Tongue (tissue), 2 donors: ENCODE measurements around the gene SDF2L1. TPM values are rescaled to one million over a fixed set of nuclear protein-coding genes. Genes with fewer than 3 reads are reported as not detected.
A peak's percentile ranks its signal among the peaks of the same experiment; 100 is the strongest.
"Not testable (repeated sequence)": the region's sequence is repeated elsewhere in the genome, so short reads cannot be mapped to it uniquely, and the experiment has no call there.

Experiments used
- DNase-seq: peaks from one replicate; pipeline ENCODE4 v3.0.0-alpha.2; 2015
- total RNA-seq: library from RNA; depleted of rRNA; stranded (reverse); fragments of >200 nt; gene quantifications from one replicate; pipeline ENCODE4 v1.2.3, GENCODE V29; 2014

SDF2L1 gene, protein sequence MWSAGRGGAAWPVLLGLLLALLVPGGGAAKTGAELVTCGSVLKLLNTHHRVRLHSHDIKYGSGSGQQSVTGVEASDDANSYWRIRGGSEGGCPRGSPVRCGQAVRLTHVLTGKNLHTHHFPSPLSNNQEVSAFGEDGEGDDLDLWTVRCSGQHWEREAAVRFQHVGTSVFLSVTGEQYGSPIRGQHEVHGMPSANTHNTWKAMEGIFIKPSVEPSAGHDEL
- 15.5 TPM for total RNA-seq

DNA sequence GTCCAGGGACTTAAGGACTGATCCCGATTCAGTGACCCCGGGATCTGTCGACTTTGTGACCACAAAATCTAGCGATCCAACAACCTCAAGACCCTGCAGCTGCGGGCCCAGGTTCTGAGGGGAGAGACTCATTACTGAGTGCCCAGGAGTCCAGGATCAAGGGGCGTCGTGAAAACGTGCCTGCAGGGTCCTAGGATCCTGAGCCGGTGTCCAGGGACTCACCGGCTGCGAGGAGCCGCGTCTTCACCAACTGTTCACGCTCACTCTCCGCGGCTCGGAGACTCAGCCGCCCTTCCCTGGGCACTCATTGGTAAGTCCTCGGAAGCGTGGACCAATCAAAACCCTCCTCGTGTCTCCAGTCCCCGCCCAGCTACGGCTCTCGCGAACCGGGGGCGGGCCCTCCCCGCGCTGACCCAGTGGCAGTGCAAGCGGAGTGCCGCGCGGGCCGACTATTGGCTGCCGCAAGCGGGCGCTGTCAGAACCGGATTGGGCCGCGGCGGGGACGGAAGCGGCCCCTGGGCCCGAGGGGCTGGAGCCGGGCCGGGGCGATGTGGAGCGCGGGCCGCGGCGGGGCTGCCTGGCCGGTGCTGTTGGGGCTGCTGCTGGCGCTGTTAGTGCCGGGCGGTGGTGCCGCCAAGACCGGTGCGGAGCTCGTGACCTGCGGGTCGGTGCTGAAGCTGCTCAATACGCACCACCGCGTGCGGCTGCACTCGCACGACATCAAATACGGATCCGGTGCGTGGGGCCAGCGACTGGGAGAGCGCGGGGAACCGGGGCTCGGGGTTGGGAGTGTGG lies at the start of gene SDF2L1:
SDF2L1 (plus strand) TSS at position 514 of the 795 bp plus-strand sequence; CDS start at position 549, 35 bp downstream.
- DNase-seq = peak; percentile 99

DNA sequence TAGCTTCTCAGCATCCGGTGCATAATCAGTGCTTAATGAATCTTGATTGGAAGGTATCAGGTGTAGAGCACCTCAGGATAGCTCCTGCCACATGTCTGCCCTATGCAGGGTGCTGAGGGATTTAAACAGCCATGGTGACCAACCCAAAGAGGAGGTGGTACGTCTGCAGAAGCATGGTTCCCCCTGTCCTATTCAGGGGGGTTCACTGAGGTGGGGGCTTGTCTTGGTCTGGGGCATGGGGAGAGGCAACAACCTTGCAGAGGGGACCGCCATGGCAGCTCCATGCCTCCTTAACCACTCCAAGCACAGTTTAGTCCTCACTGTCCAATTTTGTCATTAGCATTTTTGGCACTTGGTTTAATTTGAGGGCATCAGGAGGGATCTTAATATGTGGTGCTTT lies 49.7 kb upstream of the SDF2L1 start:
- no peak for DNase-seq

DNA sequence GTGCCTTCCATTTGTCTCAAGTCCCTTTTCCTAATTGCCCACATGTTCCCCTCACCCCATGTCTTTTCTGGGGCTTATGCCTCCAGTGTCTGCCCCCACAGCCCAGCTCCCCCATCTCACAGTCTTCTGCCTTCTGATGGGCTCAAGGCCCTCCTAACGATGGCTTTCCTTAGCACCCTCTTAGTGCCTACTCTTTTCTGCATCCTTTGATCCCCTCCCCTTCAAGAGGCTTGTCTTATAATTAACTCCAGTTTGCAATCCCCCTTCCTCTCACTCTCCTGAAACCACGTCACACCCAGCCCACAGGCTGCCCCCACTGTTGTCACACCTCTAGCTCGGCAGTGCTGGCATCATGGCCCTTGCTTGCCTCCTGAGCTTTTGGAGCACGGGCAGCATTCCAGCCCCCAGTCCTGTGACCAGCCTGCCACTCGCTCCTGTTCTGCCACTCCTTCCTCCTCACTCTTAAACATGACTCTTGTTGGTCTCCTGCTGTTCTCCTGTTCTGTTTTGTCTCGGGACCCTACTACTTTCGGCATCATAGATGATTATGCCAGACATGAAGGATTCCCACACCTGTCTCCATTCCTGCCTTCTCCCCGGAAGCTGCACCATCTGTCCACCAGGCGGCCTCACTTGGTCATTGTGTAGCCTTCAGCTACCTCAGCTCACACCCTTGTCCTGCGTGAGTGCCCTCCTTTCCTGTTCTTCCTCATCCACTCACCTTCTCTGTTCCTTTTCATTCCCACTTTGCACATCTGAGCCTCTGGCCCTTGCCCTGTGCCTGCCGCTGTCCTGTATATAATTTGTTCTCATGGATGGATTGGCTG lies 48.5 kb upstream of the SDF2L1 start:
- no peak for DNase-seq

DNA sequence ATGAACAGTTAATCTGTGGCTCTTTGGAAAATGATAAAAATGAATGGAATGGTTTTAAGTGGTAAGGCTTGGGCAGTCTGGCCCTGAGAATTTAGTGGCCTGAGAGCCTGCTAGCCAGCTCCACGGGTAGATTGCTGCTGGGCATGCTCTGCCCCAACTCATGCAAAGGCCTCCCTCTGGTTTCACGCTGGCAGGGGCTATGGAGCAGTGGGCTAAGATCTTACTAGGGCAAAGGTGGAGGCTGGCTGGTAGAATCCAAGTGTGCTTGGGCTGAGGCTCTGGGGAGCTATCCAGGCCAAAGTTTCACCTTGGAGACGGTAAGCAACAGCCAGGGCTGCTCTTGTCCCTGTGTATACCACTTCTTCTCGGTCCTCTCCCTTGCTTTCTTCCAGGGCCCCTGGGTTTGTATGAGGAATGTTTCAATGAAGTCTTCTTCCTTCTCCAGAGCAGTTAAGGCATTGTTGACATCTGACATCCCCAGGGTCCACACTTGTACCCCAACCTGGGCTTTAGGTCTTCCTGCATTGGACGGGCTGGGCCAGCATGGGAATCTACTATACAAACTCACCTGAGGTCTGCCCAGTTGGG lies 47.1 kb upstream of the SDF2L1 start:
- DNase-seq = no peak

DNA sequence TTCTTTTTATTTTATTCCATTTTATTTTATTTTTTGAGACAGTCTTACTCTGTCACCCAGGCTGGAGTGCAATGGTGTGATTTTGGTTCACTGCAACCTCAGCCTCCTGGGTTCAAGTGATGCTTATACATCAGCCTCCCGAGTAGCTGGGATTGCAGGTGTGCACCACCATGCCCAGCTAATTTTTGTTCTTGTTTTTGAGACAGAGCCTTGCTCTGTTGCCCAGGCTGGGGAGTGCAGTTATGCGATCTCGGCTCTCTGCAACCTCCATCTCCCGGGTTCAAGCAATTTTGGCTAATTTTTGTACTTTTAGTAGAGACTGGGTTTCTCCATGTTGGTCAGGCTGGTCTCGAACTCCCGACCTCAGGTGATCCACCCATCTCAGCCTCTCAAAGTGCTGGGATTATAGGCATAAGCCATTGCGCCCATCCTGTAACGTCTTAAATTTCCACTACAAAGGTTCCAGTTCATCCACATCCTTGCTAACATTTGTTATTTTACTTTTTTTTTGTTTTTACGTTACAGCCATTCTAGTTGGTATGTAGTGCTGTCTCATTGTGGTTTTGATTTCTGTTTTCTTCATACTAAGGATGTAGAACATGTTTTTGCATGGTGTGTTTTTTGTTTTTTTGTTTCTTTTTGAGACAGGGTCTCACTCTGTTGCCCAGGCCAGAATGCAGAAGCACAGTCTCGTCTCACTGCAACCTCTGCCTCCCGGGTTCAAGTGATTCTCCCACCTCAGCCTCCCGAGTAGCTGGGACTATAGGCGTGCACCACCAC lies 45.6 kb upstream of the SDF2L1 start:
- not testable (repeated sequence) for DNase-seq

DNA sequence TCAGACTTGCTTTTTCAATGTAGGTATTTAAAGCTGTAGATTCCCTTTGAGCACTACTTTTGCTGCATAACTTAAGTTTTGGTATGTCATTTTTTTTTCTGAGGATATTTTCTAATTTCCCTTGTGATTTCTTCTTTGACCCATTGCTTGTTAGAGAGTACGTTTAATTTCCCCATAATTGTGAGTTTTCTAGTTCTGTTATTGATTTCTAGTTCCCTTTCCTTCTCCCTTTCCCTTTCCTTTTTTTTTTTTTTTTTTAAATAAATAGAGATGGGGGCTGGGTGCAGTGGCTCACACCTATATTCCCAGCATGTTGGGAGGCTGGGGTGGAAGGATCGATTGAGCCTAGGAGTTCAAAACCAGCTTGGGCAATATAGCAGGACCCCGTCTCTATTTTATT lies 43.8 kb upstream of the SDF2L1 start:
- DNase-seq = no peak

DNA sequence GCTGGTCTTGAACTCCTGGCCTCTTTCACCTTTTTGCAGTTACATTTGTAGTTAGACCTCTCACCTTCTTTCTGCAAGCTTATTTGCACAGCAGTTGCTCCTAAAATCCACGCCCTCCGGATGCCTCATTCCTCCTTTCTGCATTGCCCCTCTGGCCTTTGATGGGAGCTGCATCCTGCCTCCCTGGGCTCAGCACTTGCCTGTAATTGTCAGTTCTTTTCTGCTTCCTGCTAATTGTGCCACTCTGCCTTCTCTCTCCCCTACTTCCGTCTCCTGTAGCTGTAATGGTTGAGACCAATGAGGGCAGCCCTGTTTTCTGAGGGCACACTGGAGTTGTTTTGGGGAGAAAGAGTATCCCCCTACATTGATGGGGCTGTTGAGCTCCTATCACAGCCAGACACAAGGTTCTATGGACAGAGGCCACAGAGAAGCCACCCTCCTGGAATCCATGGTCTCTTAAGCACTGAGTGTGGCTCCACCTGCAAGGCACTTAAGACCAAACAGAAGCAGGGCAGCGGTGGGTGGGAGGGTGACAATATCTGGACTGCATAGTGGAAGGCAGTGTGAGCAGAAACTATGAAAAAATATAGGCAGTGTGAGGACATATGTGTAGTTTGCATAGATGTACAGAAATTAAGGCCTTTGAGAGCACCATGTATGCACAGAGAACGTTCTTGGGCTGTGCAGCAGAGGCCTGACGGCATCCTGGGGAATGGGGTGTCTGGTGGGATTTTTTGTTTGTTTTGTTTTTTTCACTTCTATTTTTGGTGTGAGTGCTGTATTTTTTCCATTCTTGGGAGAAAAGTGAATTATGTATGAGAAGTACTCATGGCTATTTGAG lies 42.8 kb upstream of the SDF2L1 start:
- DNase-seq = no peak

DNA sequence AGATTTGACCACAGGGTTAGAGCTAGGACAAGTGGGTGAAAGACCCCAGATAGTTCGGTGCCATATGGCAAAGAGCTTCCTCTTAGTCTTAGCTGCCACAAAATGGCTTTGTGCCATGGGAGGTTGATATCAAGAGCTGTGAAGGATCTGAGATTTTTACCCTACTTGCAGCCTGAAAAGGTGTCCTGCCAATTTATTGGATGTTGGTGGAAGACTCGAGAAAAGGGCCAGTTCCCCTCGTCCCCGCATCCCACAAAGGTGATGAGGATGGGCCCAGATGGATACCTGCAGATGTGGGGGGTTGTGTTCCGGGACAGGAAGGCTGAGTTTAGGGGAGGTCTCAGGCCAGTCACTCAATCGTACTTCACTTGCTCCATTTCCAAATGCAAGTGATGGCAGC lies 39.5 kb upstream of the SDF2L1 start:
- DNase-seq = no peak

DNA sequence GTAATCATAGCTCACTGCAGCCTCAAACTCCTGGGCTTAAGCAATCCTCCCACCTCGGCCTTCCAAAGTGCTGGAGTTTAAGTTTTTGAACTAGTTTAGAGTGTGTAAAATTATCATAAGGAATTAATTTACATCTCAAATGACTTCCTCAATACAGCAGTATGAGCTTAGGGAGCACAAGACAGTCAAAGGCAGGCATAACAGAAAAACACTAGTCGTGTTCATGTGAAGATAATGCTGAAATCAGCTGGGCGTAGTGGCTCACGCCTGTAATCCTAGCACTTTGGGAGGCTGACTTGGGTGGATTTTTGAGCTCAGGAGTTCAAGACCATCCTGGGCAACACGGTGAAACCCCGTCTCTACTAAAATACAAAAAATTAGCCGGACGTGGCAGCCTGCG lies 38.1 kb upstream of the SDF2L1 start:
- no peak for DNase-seq

DNA sequence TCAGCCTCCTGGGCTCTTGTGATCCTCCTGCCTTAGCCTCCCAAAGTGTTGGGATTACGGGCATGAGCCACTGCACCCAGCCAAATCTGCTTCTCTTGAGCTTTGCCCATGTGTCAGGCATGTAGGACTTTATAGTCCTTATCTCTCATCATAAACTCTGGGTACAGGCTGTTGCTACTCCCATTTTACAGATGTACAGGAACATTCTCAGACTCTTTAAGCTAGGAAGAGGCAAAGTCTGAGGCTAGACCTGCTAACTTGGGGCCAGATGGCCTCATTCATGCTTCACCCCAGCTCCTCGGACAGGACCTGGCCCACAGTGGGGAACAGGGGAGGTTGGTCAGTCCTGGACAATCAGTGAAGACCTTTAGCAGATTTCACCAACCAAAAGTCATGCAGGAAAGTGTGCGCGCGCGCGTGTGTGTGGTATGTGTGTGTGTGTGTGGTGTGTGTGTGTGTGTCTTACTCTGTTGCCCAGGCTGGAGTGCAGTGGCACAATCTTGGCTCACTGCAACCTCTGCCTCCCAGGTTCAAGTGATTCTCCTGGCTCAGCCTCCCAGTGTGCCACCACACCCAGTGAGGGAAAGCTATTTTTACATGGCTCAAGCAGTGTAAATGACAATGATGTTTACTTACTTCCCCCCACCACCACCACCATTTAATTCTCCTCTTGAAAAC lies 36.1 kb upstream of the SDF2L1 start:
- no peak for DNase-seq

DNA sequence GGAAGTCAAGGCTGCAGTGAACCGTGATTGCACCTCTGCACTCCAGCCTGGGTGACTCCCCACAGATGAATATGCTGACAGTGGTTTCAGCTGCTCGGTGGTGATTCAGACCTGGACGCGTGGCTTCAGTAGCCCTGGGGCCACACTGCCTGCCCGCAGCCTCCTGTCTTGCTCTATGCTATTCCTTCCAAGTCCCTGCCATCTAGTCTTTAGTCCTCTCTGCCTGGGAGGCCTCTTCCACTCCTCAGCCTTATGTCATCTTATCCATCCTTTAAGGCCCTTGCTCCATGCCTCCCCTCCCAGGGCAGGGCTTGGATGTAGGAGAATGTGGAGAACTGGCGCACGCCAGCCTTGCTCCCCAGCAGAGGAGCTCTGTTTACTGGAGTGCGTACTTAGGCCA lies 35.3 kb upstream of the SDF2L1 start:
- DNase-seq = no peak

DNA sequence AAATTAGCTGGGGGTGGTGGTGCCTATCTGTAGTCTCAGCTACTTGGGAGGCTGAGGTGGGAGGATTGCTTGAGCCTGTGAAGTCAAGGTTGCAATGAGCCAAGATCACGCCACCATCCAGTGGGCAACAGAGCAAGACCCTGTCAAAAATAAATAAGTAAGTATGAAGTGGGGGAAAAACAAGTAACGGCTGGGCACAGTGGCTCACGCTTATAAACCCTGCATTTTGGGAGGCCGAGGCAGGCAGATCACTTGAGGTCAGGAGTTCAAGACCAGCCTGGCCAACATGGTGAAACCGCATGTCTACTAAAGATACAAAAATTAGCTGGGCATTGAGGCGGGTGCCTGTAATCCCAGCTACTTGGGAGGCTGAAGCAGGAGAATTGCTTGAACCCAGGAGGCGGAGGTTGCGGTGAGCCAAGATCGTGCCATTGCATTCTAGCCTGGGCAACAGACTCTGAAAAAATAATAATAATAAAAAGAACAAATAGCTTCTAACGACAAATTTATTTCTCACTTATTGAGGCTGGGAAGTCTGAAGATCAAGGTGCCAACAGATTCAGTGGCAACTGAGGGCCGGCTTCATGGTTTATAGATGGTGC lies 32.4 kb upstream of the SDF2L1 start:
- DNase-seq = not testable (repeated sequence)

DNA sequence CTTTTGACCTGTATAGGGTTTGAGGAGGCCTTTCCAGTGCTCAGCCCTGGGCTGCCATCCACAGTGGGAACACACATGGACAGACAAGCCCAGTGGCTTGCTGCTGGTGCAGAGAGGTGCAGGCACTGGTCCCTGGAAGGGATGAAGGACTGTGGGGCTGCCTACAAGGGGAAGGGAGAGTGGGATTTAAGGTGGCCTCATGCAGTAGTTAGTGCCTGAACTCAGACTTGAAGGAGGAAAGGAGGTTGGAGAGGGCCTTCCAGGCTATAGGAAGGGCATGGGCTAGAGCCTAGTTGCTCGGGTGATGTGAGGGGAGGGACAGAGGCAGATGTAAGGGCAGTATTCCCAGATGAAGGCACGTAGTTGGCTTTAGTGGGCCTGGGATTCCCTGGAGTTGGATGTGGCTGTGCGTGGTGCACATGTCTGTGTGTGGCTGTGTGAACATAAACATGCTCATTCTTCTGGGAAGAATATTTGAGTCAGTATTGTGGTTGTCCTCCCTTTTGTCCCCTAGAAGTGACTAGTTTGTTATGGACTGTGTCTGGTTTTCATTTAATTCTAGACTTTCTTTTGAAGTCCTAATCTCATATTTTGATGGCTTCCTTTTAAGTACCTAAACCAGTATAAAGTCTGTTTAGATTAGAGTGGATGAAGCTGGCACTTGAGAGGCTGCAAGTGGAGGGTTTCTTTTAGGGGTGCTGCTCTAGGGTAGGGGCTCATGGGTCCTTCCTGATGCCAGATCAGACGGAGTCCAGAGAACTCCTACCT lies 30.7 kb upstream of the SDF2L1 start:
- no peak for DNase-seq

DNA sequence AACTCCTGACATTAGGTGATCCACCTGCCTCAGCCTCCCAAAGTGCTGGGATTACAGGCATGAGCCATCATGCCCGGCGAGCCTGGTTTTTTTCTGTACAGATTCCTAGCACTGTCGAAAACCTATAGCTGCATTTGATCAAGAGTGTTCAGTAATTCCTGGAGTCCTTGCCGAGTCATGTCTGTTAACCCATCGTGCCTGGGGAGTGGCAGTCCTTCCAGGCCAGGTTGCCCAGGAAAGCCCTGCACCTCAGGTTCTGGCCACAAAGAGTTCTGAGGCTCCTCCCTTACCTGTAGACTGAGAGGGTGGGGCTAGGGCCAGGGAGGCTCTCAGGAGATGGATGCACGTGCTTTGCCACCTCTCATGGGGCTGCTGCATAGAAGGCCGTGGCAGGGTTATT lies 29.2 kb upstream of the SDF2L1 start:
- DNase-seq = no peak

DNA sequence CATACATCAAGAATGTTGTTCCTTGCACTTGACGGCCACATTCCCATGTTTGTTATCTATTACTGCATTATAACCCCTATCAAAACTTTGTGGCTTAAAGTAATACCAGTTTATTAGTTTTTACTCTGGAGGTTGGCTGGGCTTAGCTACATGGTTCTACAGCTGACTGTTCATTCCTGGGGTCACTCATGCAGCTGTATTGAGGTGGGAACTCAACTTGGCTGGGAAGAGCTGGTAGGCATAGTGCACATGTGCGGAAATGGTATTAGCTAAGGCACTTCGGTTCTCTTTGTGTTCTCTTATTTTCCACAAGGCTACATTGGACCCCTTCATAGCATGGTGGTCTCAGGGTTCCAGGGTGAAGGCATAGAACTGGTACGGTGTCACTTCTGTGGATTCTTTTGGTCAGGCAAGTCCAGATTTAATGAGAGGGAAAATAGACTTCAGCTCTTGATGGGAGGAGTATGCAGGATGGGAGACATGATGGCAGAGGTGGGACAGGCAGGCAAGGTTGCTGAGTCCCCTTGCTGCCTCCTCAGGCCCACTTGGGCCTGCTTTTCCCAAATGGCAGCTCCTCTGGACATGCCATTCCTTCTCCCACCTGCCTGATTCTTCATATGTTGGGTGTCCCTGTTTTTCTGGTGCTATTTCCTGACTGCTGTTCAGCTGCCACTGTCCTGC lies 28.4 kb upstream of the SDF2L1 start:
- DNase-seq = no peak

DNA sequence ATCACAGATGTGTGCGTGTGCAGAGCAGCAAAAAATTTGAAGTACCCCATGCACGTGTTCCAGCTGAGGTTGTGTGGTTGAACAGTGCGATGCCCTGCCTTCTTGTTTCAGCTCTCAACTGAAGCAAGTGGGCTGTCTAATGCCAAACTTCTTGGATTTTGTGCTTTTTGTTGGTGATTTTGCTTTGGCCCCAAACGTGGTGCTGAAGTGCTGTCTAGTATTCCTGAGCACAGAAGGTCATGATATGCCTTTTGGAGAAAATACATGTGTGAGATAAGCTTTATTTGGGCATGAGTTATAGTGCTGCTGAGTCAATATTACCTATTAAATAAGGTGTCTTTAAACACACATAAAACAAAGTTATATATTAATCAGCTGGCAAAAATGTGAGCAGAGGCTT lies 26.4 kb upstream of the SDF2L1 start:
- DNase-seq = no peak

DNA sequence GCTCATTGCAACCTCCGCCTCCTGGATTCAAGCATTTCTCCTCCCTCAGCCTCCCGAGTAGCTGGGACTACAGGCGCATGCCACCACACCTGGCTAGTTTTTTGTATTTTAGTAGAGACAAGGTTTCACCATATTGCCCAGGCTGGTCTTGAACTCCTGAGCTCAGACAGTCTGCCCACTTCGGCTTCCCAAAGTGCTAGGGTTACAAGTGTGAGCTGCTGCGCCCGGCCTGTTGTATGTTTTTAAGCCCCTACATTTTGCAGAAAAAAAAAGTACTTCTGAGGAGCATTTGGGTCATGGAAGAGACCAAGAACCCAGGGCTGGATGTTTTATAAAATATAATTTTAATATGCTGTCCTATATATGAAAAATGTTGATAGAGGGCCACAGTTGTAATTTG lies 24.8 kb upstream of the SDF2L1 start:
- not testable (repeated sequence) for DNase-seq

DNA sequence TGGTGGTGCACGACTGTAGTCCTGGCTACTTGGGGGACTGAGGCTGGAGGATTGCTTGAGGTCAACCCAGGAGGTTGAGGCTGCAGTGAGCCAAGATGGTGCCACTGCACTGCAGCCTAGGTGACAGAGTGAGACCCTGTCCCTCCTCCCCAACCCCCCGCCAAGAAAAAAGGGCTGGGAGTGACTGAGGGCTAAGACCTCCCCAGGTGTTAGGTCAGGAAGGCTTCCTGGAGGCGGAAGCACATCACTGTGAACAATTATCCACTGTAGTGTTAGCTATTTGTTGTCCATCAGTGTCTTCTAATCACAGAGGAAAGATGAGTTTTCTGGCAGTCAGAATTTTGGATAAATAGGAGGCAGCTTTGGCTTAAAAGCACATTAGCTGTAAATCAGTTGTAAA lies 21.1 kb upstream of the SDF2L1 start:
- DNase-seq = no peak
